Activated naive CD8-positive, alpha-beta T cell treated with anti-CD3 and anti-CD28 coated beads, Interleukin-2, amount 50 U/mL, for 16 hours (primary cell): ENCODE data around the gene CCNT1.
"Not testable (repeated sequence)": the region's sequence is repeated elsewhere in the genome, so short reads cannot be mapped to it uniquely, and the experiment has no call there.

Experiments
- DNase-seq: peaks from one replicate; pipeline ENCODE4 v3.0.0-alpha.2; 2020; ENCODE audit warnings: low read depth, low spot score

CCNT1 gene

DNA sequence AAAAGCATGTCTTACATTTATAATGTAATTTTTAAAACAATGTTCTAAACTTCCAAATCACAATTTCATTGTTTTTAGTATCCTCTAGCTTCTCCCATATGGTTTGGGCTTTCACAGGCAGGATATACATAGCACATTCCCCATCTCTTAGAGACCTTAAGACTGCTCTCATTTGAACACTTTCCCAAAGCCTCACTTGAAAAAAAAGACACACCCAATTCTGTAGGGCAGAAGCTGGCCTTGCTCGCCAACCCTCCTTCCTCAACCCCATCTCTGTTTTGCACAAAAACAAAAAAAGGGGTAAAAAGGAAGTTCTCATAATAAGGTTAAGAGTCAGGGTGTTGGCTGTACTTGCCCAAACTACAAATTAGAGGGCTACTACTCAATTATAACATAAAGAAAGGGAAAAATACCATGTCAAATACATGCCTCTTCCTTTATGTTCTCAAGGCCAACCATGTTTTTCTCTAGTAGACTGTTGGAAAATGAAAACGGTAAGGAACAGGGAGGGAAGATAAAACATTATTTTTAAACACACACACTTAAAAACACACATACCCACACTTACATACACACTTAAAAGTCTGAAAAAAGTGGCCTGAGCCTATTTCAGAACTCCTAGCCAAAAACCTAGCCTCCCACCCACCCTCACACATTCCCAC, 24.6 kb downstream of the CCNT1 start:
- DNase-seq = no peak

DNA sequence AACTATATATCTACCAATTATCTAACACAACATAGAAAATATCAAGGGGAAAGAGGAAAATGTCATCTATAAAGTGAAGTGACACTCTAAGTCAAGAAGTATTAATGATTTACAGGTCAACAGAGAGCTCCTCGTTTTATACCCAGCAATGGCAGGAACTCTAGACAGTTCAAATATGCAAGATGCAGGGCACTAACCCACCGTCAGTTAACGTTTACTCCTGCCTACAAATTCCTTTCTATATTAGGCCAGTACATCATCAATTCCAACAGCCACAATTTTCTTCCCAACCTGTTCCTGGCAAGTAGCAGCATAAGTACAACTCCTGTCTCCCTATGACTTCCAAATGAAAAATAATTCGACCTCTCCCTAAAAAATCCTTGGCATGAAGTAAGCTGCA, 25.5 kb downstream of the CCNT1 start:
- no peak for DNase-seq

DNA sequence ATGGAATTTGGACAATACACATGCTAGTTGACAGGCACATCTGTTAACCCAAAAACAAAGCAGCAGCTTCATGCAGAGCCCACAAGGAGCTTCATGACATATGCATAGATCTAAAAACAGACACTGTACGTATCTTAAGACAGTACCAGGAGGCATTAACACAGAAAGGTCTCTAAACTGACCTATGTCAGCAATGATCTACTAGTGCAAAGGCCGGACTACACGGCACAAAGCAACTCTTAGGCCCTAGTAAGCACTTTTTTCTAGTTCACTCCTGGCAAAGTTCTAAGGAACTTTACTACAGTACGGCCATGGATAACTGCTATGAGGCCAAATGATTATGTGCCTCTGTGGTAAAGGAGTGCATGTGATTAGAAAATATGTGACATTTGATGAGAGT, 26.1 kb downstream of the CCNT1 start:
- no peak for DNase-seq

DNA sequence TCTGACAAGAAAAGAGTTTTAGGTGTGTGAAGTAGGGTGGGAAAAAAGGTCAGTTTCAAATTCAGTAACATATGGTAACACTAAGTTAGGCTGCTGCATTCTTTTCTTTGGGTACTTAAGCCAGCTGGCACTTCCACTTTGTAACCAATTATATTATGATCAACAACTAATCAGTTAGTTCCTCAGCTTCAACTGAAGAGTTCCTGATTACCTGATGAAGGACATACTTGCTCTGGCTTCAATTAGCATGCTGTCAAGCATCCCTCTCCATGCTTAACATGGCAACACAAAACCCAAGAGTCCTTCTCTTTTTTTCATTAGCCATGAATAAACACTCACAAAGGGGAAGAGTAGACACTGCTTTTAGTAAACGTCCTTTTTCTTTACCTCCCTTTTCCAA, 27.7 kb downstream of the CCNT1 start:
- no peak for DNase-seq

DNA sequence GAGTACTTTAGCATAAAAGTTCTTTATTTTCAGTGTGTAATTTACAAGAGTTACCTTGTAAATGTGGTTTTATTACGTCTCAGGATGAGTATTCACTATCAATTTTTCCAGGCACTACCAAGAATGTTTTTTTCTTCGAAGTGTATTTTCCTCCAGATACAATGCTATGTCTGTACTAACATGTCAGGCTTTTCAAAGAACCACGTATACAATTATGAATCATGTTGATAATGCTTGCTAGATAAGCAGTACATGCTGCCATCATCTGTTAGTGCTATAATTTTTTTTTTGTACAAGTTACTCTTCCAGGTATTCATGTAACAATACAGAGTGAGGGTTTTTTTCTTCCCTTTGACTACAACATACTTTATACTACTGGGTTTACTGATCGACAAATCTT, 28.9 kb downstream of the CCNT1 start:
- DNase-seq = no peak

DNA sequence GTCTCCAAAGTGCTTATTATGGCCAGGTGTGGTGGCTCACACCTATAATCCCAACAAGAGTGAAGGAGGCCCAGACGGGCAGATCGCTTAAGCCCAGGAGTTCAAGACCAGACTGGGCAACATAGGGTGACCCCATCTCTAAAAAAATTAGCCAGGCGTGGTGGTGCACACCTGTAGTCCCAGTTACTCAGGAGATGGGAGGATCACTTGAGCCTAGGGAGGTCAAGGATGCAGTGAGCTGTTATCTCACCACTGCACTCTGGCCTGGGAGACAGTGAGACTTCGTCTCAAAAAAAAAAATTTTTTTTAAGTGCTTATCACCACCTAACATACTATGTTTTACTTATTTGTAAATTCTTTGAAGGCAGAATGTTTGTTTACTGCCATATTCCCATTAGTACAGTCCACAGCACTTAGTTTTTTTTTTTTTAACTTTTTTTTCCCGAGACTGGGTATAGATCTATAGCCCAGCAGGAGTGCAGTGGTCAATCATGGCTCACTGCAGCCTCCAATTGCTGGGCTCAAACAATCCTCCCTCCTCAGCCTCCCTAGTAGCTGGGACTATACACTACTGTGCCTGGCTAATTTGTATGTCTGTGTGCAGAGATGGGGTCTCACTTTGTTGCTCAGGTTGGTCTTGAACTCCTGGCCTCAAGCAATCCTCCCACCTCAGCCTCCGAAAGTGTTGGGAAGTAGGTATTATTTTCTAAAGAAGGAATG, 29.7 kb downstream of the CCNT1 start:
- no peak for DNase-seq

DNA sequence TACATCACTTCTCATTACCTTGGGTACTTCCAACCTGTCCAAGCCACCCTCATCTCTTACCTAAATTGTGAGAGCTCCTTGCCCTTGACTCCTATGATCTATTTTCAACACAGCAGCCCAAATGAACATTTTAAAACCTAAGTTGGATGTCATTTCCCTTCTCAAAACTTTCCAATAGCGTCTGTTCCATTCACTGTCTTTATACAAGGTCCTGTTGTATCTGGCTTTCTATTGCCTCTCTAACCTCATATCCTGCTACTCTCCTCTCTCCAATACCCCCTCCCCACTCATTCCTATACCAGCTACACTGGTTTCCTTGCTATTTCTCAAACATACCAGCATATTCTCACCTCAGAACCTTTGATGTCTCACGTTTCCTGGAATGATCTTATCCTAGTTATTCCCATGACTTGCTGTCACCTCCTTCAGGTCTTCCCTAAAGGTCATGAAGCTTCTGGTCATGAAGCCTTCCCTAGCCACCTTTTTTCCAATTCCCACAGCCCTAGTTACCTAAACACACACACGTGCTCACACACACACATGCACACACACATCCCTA, 30.4 kb downstream of the CCNT1 start:
- no peak for DNase-seq

DNA sequence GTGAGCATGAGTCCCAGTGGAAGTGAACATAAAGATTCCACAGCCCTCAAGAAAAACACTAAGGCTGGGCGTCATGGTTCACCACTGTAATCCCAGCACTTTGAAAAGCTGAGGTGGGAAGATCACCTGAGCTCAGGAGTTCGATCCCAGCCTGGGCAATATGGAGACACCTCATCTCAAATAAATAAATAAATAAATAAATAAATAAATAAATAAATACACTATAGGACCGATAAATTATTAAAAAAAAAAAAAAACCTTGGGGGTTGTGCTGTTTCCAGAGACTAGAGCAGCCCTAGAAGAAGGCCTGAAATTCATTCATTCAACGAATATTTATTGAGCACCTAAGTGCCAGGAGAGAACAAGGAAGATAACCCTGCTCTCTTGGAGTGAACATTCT, 33.0 kb downstream of the CCNT1 start:
- DNase-seq = no peak

DNA sequence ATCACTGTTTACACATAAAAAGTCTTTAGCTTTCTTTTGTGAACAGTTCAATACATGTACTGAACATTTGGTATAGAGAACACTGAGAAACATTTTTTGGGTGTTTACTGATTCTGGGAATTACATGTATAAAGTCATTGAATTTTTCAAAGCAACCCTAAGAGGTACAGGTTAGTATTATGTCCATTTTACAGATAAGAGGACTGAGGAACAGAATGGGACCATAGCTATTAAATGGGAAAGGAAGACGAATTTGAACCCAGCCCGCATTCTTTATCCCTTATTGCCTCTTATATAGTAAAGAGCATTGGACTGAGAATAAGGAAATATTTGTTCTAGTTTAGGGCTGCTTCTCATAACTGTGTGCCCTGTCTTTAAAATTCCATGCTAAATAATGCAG, 33.6 kb downstream of the CCNT1 start:
- DNase-seq = no peak

DNA sequence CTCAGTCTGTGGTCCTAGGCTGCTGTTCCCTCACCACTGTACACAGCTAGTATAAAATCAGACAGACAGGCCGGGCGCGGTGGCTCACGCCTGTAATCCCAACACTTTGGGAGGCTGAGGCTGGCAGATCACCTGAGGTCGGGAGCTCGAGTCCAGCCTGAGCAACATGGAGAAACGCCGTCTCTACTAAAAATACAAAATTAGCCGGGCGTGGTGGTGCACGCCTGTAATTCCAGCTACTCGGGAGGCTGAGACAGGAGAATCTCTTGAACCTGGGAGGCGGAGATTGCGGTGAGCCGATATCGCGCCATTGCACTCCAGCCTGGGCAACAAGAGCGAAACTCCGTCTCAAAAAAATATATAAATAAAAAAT, 34.0 kb downstream of the CCNT1 start:
- DNase-seq = not testable (repeated sequence)

DNA sequence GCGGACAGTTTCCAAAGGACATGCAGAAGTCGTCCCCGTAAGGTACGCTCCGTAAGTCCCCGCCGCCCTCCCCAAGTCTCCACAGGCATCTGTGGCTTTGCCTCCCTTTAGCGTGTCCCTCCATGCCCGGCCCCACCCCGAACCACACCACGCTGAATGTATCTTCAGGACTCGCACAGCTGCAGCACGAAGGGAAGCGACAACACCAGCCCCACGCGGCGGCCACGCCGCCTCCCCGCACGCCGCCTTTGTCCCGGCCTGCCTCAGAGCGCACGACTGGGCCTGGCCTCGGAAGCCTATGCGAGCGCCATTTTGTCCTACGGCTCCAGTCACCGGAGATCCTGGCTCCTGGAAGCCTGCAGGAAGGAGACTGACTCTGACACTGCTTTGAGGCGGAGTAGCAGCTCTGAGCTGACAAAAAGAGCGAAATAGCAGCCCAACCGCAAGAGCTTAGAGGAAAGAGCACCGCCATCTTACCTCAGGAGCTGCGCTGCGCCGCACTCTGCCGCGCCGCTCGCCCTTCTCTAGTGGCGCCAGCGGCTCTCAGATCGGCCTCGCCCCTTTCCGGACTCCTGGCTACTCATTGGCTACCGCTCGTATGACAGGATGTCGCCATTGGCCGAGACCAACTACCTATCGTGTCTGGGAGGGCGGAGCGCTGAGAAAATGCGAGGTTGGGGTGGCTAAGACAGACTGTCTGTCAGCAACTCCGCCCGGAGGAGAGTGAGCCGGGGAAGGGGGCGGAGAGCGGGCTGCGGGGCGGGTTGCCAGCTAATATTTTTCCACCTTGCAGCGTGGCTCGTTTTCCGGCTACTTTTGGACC, 34.6 kb downstream of the CCNT1 start, which contains the start of gene KANSL2:
TSS of gene KANSL2 (minus strand) at position 529 of the 823 bp plus-strand sequence. CDS start 606 bp downstream, outside the sequence.
- peak; percentile 96 for DNase-seq

DNA sequence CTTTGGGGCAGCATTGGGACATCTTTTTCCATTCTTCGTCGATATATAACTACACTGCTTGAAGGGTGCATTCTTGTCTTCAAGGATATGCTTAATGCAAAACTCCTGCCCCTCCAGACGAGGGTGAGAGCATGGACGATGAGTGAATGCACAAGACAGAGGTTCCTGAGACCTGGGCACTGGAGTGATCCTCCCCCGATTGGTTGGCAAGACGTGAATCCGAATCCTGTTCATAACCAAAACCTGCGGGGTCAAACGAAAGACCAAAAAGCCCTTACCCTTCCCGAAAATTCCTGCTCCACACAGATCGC, 35.2 kb downstream of the CCNT1 start:
- no peak for DNase-seq

DNA sequence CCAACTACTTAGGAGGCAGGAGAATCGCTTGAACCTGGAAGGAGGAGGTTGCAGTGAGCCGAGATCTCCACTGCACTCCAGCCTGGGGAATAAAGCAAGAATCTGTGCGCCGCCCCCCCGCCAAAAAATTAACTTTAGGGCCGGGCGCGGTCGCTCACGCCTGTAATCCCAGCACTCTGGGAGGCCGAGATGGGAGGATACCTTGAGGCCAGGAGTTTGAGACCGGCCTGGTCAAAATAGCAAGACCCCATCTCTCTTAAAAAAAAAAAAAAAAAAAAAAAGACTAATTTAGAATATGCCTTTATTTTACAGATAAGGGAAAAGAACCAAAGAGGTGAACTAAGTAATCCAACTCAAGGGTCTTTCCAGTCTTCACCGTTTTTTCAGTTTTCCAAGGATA, 35.6 kb downstream of the CCNT1 start:
- no peak for DNase-seq

DNA sequence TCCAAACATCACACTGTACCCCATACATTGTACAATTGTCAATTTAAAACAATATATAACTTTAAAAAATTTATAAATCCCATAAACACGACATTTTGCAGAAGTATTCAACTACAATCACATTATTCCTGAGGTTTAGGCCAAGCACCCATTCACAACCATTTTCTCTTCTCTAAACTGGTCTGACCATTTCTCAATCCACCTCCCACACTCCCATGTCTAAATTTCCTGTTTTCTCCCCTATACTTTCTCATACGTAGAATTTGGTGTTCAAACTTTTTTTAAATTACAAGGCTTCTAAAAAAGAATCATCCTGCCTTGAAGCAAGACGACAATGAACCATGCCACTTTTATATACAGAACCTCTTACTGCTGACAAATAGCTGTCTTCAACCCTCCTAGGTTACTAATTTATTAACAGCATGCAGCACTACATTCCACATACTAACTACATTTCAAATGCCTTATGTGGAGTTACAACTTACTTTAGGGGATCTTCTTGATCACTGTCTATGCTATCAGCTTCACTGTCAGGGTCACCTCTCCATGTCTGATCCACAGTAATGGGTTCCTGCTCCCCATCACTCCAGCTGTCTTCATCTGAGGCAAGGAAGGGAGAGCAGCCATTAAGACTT, 37.8 kb downstream of the CCNT1 start:
- DNase-seq = no peak

DNA sequence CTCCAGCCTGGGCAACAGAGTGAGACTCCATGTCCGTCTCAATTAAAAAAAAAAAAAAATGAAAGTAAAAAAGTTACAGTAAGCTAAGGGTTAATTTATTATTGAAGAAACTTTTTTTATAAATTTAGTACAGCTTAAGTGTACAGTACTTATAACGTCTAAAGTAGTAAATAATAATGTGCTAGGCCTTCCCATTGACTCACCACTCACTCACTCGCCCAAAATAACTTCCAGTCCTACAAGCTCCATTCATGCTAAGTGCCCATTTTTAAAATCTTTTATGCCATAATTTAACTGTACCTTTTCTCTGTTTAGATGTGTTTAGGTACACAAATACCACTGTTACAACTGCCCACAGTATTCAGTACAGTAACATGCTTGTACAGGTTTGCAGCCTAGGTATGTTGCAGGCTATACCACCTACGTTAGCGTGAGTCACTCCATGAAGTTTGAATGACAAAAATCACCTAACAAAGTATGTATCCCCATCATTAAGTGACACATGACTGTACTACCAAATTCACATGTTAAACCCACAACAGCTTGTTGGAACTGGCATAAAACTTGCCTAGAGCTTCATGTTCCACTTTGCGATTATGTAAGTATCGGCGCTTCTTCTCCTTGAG, 45.2 kb downstream of the CCNT1 start:
- no peak for DNase-seq

DNA sequence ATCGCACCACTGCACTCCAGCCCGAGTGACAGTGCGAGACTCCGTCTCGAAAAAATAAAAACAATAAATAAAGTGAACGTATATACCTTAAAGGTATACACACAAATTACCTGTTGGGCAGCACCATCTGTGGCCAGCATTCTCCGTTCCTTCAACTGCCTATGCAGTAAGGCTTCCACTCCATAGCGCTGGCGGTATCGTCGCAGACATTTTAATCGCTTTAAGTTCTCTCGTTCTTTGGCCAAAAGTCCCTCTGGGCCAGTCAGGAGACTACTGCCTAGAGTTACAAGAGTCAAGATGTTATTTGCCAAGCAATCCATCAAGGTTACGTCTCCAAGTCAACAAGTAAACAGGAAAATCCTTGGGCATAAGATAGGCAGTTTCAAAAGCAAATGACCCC, 47.5 kb downstream of the CCNT1 start:
- DNase-seq = no peak

DNA sequence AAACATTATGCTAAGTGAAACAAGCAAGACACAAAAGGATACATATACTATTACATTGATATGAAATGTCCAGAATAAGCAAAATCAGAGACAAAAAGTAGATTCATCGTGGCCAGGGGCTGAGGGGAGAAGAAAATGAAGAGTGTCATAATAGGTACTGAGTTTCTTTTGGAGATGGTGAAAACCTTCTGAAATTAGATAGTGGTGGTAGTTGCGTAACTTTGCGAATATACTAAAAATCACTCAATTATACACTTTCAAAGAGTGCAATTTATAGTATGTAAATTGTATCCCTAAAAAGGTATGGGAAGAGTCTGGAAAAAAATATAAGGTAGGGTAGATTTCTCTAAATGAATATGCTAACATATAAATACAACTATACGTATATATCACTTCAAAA, 56.6 kb downstream of the CCNT1 start:
- DNase-seq = no peak

DNA sequence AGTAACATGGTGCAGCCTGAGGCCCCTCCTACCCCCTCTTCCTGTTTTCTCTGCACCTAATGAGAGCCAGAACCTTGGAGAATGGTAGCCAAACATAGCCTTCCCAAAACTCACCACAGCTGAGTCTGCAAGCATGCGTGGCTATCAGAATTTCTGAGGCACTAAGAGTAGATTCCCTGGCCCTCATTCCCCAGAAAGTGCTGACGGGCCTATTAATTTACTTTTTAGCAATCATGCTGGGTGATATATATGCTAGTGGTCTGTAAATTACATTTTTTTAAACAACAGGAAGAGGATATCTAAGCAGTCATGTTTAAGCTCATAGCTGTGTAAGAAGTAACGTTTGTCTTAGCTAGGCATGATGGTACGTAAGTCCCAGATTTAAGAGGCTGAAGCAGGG, 64.8 kb downstream of the CCNT1 start:
- DNase-seq = no peak

DNA sequence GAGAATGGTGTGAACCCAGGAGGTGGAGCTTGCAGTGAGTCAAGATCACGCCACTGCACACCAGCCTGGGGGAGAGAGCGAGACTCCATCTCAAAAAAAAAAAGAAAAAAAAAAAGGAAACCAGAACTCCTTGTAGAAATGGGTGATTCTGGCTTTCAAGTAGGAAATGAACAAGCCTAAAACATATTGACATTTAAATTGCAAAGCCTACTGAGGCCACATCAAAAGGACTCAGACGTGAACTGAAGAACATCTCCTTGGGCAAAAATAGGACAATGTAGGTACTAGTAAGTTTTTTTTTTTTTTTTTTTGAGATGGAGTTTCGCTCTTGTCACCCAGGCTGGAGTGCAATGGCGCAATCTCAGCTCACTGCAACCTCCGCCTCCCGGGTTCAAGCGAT, 71.2 kb downstream of the CCNT1 start:
- DNase-seq = not testable (repeated sequence)

DNA sequence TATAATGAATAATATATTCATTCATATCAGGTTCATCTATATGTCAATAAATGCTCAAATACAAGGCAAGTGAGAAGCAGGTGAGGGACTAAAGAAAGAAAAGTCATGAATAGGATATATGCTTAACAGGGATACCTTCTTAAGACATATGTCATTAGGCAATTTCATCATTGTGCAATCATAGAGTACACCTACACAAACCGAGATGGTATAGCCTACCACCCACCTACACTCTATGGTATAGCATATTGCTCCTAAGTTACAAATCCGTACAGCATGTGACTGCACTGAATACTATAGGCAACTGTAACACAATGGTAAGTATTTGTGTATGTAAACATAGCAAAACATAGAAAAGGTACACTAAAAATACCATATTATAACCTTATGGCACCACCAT, 73.5 kb downstream of the CCNT1 start:
- no peak for DNase-seq

DNA sequence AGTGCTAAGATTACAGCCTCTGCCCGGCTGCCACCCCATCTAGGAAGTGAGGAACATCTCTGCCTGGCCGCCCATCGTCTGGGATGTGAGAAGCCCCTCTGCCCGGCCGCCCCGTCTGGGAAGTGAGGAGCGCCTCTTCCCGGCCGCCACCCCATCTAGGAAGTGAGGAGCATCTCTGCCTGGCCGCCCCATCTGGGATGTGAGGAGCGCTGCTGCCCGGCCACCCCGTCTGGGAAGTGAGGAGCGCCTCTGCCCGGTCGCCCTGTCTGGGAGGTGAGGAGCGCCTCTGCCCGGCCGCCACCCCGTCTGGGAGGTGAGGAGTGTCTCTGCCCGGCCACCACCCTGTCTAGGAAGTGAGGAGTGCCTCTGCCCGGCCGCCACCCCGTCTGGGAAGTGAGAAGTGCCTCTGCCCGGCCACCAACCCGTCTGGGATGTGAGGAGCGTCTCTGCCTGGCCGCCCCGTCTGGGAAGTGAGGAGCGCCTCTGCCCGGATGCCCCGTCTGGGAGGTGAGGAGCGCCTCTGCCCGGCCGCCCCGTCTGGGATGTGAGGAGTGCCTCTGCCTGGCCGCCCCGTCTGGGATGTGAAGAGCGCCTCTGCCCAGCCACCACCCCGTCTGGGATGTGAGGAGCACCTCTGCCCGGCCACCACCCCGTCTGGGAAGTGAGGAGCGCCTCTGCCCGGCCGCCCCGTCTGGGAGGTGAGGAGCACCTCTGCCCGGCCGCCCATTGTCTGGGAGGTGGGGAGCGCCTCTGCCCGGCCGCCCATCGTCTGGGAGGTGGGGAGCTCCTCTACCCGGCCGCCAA, 74.6 kb downstream of the CCNT1 start:
- not testable (repeated sequence) for DNase-seq
